HepG2 (cell line): ENCODE data around the gene PLEKHG7. TPM values are rescaled to one million over a fixed set of nuclear protein-coding genes. Genes with fewer than 3 reads are reported as not detected.

Experiments used
- ETV6 ChIP-seq: sonication (generic); formaldehyde crosslinking; conservative IDR thresholded peaks from 2 replicates; pipeline ENCODE4 v1.4.0; 2020; ENCODE audit warnings: missing genetic modification reagents
- MIXL1 ChIP-seq: IDR thresholded peaks from 2 replicates; pipeline ENCODE4 v1.6.1; 2016
- ONECUT2 ChIP-seq: sonication (generic); formaldehyde crosslinking; IDR thresholded peaks from 2 replicates; pipeline ENCODE4 v1.4.0; 2020; ENCODE audit warnings: missing genetic modification reagents
- RAD21 ChIP-seq: fragments of 450-650 bp; formaldehyde crosslinking; IDR thresholded peaks from 2 replicates; pipeline ENCODE4 v1.5.0; 2020; ENCODE audit warnings: mild to moderate bottlenecking
- SMC3 ChIP-seq: IDR thresholded peaks from 2 replicates; pipeline ENCODE4 v1.6.1; 2011; ENCODE audit warnings: low read length, improper control_type of control experiment
- SRSF1 ChIP-seq: fragments of 200-400 bp; formaldehyde crosslinking; optimal IDR thresholded peaks from 2 replicates; pipeline ENCODE3; 2017; ENCODE audit warnings: mild to moderate bottlenecking, low read depth, low read length, moderate library complexity
- ZMYM4 ChIP-seq: sonication (generic); formaldehyde crosslinking; IDR thresholded peaks from 2 replicates; pipeline ENCODE4 v1.8.1; 2023; ENCODE audit warnings: mild to moderate bottlenecking, missing genetic modification reagents
- ZNF879 ChIP-seq: sonication (generic); formaldehyde crosslinking; IDR thresholded peaks from 2 replicates; pipeline ENCODE4 v1.8.1; 2023; ENCODE audit warnings: missing genetic modification reagents
- polyA plus RNA-seq, 8 experiments: library from polyadenylated mRNA; depleted of rRNA in 3 of 8; stranded (reverse) in 7 of 8; unstranded in 1 of 8; fragments of >200 nt; fragmentation: Illumina TruSeq in 4 of 8; extraction: Trizol in 4 of 8; gene quantifications; 2 replicates each; pipeline versions ENCODE4 v1.2.1 to v1.2.3, GENCODE V29; 2011 to 2016; ENCODE audit warnings: low read depth in 4 of 8, missing spikeins in 1 of 8, mixed read lengths in 1 of 8; ENCODE audit not compliant: insufficient read depth in 1 of 8
- total RNA-seq, 5 experiments: library from RNA; depleted of rRNA; stranded (reverse); fragments of >200 nt; fragmentation: Illumina TruSeq; extraction: Trizol; gene quantifications; 2 replicates each; pipeline ENCODE4 v1.2.3, GENCODE V29; 2016; ENCODE audit warnings: low read depth in 1 of 5
- TF ChIP-seq, protein P1 (sequence below): IDR thresholded peaks from 2 replicates; pipeline ENCODE4 v1.6.1; 2016; ENCODE audit warnings: missing genetic modification reagents, missing compliant biosample characterization
- TF ChIP-seq, protein P2 (sequence below): sonication (generic); formaldehyde crosslinking; IDR thresholded peaks from 2 replicates; pipeline ENCODE4 v1.5.0; 2020; ENCODE audit warnings: mild to moderate bottlenecking, missing genetic modification reagents, moderate library complexity
- TF ChIP-seq, protein P3 (sequence below): sonication (generic); formaldehyde crosslinking; IDR thresholded peaks from 2 replicates; pipeline ENCODE4 v1.4.0; 2020; ENCODE audit warnings: missing genetic modification reagents
- TF ChIP-seq, protein P4 (sequence below): sonication (generic); formaldehyde crosslinking; IDR thresholded peaks from 2 replicates; pipeline ENCODE4 v1.4.0; 2020; ENCODE audit warnings: missing genetic modification reagents, borderline replicate concordance
- TF ChIP-seq, protein P5 (sequence below): IDR thresholded peaks from 2 replicates; pipeline ENCODE4 v1.6.1; 2012; ENCODE audit warnings: inconsistent platforms
- TF ChIP-seq, protein P6 (sequence below): sonication (generic); formaldehyde crosslinking; IDR thresholded peaks from 2 replicates; pipeline ENCODE4 v1.8.1; 2023; ENCODE audit warnings: mild to moderate bottlenecking, moderate library complexity, missing genetic modification reagents
- TF ChIP-seq, protein P7 (sequence below): sonication (generic); formaldehyde crosslinking; IDR thresholded peaks from 2 replicates; pipeline ENCODE4 v1.5.0; 2020; ENCODE audit warnings: missing genetic modification reagents
- TF ChIP-seq, protein P8 (sequence below): sonication (generic); formaldehyde crosslinking; IDR thresholded peaks from 2 replicates; pipeline ENCODE4 v1.4.0; 2020; ENCODE audit warnings: mild to moderate bottlenecking, missing genetic modification reagents, borderline replicate concordance

Gene PLEKHG7
- total and polyA plus RNA-seq, 2 of the 13 experiments (the other 11 are each of a cell fraction or from before 2014, with no cell fraction given) = not detected

DNA sequence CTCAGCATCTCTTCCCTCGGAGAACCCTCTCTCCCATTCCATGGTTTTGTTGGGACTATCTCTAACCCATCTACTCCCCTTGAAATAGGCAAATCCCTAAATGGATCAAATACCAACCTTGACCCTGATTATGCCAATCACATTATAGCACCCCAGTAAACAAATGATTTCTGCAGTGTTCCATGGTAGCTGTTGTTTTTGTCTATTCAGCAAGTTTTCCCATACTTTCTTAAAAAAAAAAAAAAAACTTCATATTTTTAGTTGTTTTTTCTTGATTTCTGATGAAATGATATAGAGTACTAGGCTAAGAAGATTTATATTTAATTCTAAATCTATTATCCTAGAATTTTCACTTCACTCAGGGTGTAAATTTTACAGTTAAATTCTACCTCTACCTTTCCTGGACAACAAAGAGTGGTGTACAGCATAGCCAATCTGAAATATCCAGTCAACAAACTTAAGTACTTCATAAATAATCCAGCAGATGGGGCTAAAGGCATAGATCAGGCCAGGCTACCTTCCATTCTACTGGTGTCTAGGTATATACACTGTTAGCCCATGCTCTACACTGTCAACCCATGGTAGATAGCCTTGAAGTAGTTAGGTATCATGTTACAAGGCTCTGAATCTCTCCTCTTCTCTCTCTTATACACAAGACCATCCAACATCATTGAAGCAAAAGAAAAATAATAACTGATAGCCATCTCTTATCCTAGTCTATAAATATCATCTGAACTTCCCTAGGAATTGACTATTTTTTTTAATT, 82.2 kb downstream of the PLEKHG7 start (continued):
- TF ChIP-seq, protein P1, sequence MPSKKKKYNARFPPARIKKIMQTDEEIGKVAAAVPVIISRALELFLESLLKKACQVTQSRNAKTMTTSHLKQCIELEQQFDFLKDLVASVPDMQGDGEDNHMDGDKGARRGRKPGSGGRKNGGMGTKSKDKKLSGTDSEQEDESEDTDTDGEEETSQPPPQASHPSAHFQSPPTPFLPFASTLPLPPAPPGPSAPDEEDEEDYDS (CRISPR knock-in tag) = peak; percentile 29; the same call in 1 of the 2 replicates
- TF ChIP-seq, protein P2, sequence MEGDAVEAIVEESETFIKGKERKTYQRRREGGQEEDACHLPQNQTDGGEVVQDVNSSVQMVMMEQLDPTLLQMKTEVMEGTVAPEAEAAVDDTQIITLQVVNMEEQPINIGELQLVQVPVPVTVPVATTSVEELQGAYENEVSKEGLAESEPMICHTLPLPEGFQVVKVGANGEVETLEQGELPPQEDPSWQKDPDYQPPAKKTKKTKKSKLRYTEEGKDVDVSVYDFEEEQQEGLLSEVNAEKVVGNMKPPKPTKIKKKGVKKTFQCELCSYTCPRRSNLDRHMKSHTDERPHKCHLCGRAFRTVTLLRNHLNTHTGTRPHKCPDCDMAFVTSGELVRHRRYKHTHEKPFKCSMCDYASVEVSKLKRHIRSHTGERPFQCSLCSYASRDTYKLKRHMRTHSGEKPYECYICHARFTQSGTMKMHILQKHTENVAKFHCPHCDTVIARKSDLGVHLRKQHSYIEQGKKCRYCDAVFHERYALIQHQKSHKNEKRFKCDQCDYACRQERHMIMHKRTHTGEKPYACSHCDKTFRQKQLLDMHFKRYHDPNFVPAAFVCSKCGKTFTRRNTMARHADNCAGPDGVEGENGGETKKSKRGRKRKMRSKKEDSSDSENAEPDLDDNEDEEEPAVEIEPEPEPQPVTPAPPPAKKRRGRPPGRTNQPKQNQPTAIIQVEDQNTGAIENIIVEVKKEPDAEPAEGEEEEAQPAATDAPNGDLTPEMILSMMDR (CRISPR knock-in tag) = peak; percentile 85
- TF ChIP-seq ZMYM4 (CRISPR knock-in tag) = peak; percentile 36; the same call in 1 of the 2 replicates
- TF ChIP-seq, protein P3, sequence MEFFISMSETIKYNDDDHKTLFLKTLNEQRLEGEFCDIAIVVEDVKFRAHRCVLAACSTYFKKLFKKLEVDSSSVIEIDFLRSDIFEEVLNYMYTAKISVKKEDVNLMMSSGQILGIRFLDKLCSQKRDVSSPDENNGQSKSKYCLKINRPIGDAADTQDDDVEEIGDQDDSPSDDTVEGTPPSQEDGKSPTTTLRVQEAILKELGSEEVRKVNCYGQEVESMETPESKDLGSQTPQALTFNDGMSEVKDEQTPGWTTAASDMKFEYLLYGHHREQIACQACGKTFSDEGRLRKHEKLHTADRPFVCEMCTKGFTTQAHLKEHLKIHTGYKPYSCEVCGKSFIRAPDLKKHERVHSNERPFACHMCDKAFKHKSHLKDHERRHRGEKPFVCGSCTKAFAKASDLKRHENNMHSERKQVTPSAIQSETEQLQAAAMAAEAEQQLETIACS (CRISPR knock-in tag) = no peak
- TF ChIP-seq, protein P4, sequence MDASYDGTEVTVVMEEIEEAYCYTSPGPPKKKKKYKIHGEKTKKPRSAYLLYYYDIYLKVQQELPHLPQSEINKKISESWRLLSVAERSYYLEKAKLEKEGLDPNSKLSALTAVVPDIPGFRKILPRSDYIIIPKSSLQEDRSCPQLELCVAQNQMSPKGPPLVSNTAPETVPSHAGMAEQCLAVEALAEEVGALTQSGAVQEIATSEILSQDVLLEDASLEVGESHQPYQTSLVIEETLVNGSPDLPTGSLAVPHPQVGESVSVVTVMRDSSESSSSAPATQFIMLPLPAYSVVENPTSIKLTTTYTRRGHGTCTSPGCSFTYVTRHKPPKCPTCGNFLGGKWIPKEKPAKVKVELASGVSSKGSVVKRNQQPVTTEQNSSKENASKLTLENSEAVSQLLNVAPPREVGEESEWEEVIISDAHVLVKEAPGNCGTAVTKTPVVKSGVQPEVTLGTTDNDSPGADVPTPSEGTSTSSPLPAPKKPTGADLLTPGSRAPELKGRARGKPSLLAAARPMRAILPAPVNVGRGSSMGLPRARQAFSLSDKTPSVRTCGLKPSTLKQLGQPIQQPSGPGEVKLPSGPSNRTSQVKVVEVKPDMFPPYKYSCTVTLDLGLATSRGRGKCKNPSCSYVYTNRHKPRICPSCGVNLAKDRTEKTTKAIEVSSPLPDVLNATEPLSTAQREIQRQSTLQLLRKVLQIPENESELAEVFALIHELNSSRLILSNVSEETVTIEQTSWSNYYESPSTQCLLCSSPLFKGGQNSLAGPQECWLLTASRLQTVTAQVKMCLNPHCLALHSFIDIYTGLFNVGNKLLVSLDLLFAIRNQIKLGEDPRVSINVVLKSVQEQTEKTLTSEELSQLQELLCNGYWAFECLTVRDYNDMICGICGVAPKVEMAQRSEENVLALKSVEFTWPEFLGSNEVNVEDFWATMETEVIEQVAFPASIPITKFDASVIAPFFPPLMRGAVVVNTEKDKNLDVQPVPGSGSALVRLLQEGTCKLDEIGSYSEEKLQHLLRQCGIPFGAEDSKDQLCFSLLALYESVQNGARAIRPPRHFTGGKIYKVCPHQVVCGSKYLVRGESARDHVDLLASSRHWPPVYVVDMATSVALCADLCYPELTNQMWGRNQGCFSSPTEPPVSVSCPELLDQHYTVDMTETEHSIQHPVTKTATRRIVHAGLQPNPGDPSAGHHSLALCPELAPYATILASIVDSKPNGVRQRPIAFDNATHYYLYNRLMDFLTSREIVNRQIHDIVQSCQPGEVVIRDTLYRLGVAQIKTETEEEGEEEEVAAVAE (CRISPR knock-in tag) = no peak
- no peak for TF ChIP-seq ZNF879 (CRISPR knock-in tag)
- TF ChIP-seq, protein P5, sequence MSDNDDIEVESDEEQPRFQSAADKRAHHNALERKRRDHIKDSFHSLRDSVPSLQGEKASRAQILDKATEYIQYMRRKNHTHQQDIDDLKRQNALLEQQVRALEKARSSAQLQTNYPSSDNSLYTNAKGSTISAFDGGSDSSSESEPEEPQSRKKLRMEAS = peak; percentile 74
- TF ChIP-seq SRSF1 = no peak
- 0 out of 2 replicates have a peak, but pooled peaks have one; percentile 19 for TF ChIP-seq ONECUT2 (CRISPR knock-in tag)
- TF ChIP-seq SMC3 = peak; percentile 82
- TF ChIP-seq, protein P6, sequence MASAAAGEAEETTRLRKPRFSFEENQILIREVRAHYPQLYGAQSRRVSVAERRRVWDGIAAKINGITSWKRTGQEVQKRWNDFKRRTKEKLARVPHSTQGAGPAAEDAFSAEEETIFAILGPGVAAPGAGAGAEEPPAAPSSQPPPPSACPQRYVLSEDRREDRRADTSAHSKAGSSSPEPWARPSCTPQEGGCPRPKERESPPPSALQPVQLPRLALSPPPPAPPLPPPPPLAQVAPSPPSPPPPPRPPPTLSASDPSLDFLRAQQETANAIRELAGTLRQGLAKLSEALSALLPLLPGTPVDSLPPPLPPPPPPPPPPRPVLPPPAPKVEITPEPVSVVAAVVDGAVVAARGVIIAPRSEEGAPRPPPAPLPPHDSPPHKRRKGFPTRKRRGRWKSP = no peak
- TF ChIP-seq RAD21 (CRISPR knock-in tag) = peak; percentile 75
- TF ChIP-seq, protein P7, sequence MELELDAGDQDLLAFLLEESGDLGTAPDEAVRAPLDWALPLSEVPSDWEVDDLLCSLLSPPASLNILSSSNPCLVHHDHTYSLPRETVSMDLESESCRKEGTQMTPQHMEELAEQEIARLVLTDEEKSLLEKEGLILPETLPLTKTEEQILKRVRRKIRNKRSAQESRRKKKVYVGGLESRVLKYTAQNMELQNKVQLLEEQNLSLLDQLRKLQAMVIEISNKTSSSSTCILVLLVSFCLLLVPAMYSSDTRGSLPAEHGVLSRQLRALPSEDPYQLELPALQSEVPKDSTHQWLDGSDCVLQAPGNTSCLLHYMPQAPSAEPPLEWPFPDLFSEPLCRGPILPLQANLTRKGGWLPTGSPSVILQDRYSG (CRISPR knock-in tag) = no peak
- TF ChIP-seq ETV6 = no peak
- TF ChIP-seq, protein P8, sequence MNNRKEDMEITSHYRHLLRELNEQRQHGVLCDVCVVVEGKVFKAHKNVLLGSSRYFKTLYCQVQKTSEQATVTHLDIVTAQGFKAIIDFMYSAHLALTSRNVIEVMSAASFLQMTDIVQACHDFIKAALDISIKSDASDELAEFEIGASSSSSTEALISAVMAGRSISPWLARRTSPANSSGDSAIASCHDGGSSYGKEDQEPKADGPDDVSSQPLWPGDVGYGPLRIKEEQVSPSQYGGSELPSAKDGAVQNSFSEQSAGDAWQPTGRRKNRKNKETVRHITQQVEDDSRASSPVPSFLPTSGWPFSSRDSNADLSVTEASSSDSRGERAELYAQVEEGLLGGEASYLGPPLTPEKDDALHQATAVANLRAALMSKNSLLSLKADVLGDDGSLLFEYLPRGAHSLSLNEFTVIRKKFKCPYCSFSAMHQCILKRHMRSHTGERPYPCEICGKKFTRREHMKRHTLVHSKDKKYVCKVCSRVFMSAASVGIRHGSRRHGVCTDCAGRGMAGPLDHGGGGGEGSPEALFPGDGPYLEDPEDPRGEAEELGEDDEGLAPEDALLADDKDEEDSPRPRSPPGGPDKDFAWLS (CRISPR knock-in tag) = no peak
- peak; percentile 60; the same call in 1 of the 2 replicates for TF ChIP-seq MIXL1 (CRISPR knock-in tag)
